ENCODE measurements around the gene PDIA4.

The PDIA4 gene

GRCh38 chr7:149022756-149023360 lies 5.4 kb downstream of the PDIA4 start:
- no peaks in the 10 kb centered on the region for H3K27me3 ChIP-seq (ENCODE audit: insufficient read depth, low read length)
- no peak overlapping the region for H3K4me2 ChIP-seq (ENCODE audit: low read length)
- no peak overlapping the region; the same call in 1 of the 2 replicates for H3K9ac ChIP-seq (ENCODE audit: low read length)
- H3K79me2 ChIP-seq (ENCODE audit: insufficient read depth, low read length) = peaks cover 54% of the 10 kb centered on the region
- H4K20me1 ChIP-seq (ENCODE audit: insufficient read depth, low read length) = no peaks in the 10 kb centered on the region
- no peaks in the 10 kb centered on the region for H3F3A ChIP-seq (ENCODE audit: insufficient read depth, low read length)
- no peak overlapping the region for H2AFZ ChIP-seq (ENCODE audit: low read length)
- H3K9me2 ChIP-seq (ENCODE audit: low read depth, low read length) = no peaks in the 10 kb centered on the region
- peaks cover 60% of the 10 kb centered on the region for H3K36me3 ChIP-seq (ENCODE audit: insufficient read depth, low read length)
- peaks cover 44% of the 10 kb centered on the region for H3K4me1 ChIP-seq (ENCODE audit: insufficient read depth, low read length, severe bottlenecking)
- H3K9me3 ChIP-seq (ENCODE audit: low read length) = no peaks in the 10 kb centered on the region
- peak overlapping the region; percentile 13 for H3K27ac ChIP-seq (ENCODE audit: low read depth, low read length, poor library complexity, severe bottlenecking)
- no peak overlapping the region for H3K4me3 ChIP-seq (ENCODE audit: low read depth, low read length, poor library complexity, severe bottlenecking)
- TF ChIP-seq, protein P1, sequence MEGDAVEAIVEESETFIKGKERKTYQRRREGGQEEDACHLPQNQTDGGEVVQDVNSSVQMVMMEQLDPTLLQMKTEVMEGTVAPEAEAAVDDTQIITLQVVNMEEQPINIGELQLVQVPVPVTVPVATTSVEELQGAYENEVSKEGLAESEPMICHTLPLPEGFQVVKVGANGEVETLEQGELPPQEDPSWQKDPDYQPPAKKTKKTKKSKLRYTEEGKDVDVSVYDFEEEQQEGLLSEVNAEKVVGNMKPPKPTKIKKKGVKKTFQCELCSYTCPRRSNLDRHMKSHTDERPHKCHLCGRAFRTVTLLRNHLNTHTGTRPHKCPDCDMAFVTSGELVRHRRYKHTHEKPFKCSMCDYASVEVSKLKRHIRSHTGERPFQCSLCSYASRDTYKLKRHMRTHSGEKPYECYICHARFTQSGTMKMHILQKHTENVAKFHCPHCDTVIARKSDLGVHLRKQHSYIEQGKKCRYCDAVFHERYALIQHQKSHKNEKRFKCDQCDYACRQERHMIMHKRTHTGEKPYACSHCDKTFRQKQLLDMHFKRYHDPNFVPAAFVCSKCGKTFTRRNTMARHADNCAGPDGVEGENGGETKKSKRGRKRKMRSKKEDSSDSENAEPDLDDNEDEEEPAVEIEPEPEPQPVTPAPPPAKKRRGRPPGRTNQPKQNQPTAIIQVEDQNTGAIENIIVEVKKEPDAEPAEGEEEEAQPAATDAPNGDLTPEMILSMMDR (IDR thresholded peaks at IDR 0.05; ENCODE audit: low read length) = no peak
- no peak for TF ChIP-seq EZH2 (IDR thresholded peaks at IDR 0.05; ENCODE audit: borderline replicate concordance, low read length)

DNA sequence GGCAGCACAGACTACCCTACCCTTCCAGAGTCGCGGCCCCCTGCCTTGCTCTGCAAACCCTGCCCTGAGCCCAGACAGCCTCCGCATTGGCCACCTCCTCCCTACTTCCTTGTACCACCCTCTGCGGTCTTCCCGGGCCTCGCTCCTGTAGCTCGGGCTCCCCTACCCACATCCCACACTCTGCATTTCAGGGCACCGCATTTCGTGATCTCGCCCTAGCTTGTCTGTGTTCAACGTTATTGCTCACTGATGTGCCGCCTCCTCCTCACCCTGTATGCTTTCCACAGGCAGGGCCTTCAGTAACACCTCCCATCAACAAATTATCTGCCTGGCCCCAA lies 6.6 kb downstream of the PDIA4 start:
- TF ChIP-seq, protein P1 (IDR thresholded peaks at IDR 0.05; ENCODE audit: low read length) = no peak
- no peak for TF ChIP-seq EZH2 (IDR thresholded peaks at IDR 0.05; ENCODE audit: borderline replicate concordance, low read length)
- peaks cover 66% of the 10 kb centered on the region for H3K36me3 ChIP-seq (ENCODE audit: insufficient read depth, low read length)
- H2AFZ ChIP-seq (ENCODE audit: low read length) = no peak overlapping the region
- H3K9me3 ChIP-seq (ENCODE audit: low read length) = no peaks in the 10 kb centered on the region
- no peaks in the 10 kb centered on the region for H4K20me1 ChIP-seq (ENCODE audit: insufficient read depth, low read length)
- no peaks in the 10 kb centered on the region for H3F3A ChIP-seq (ENCODE audit: insufficient read depth, low read length)
- peaks cover 42% of the 10 kb centered on the region for H3K79me2 ChIP-seq (ENCODE audit: insufficient read depth, low read length)
- no peak overlapping the region for H3K4me2 ChIP-seq (ENCODE audit: low read length)
- H3K27me3 ChIP-seq (ENCODE audit: insufficient read depth, low read length) = no peaks in the 10 kb centered on the region
- H3K4me1 ChIP-seq (ENCODE audit: insufficient read depth, low read length, severe bottlenecking) = peaks cover 40% of the 10 kb centered on the region
- H3K4me3 ChIP-seq (ENCODE audit: low read depth, low read length, poor library complexity, severe bottlenecking) = no peak overlapping the region
- H3K27ac ChIP-seq (ENCODE audit: low read depth, low read length, poor library complexity, severe bottlenecking) = no peak overlapping the region
- H3K9me2 ChIP-seq (ENCODE audit: low read depth, low read length) = no peaks in the 10 kb centered on the region
- H3K9ac ChIP-seq (ENCODE audit: low read length) = no peak overlapping the region

GRCh38 chr7:149020483-149020882 lies 7.8 kb downstream of the PDIA4 start:
- H3K9me3 ChIP-seq (ENCODE audit: low read length) = no peaks in the 10 kb centered on the region
- no peak for TF ChIP-seq EZH2 (IDR thresholded peaks at IDR 0.05; ENCODE audit: borderline replicate concordance, low read length)
- TF ChIP-seq, protein P1 (IDR thresholded peaks at IDR 0.05; ENCODE audit: low read length) = no peak
- no peaks in the 10 kb centered on the region for H3K9me2 ChIP-seq (ENCODE audit: low read depth, low read length)
- peaks cover 28% of the 10 kb centered on the region for H3K4me1 ChIP-seq (ENCODE audit: insufficient read depth, low read length, severe bottlenecking)
- H3K27ac ChIP-seq (ENCODE audit: low read depth, low read length, poor library complexity, severe bottlenecking) = no peak overlapping the region
- no peak overlapping the region for H3K4me2 ChIP-seq (ENCODE audit: low read length)
- no peak overlapping the region for H3K4me3 ChIP-seq (ENCODE audit: low read depth, low read length, poor library complexity, severe bottlenecking)
- no peaks in the 10 kb centered on the region for H3K27me3 ChIP-seq (ENCODE audit: insufficient read depth, low read length)
- H3K9ac ChIP-seq (ENCODE audit: low read length) = no peak overlapping the region
- H3F3A ChIP-seq (ENCODE audit: insufficient read depth, low read length) = no peaks in the 10 kb centered on the region
- no peak overlapping the region for H2AFZ ChIP-seq (ENCODE audit: low read length)
- peaks cover 30% of the 10 kb centered on the region for H3K79me2 ChIP-seq (ENCODE audit: insufficient read depth, low read length)
- peaks cover 71% of the 10 kb centered on the region for H3K36me3 ChIP-seq (ENCODE audit: insufficient read depth, low read length)
- H4K20me1 ChIP-seq (ENCODE audit: insufficient read depth, low read length) = no peaks in the 10 kb centered on the region

Data from OCI-LY1 (cell line).